LNCAP (cell line): Measurements from ENCODE around the gene RUFY4.

Source experiments
- CTCF ChIP-seq: fragments of 450-650 bp; IDR thresholded peaks from 2 replicates; pipeline ENCODE4 v1.5.1; 2017; ENCODE audit warnings: mild to moderate bottlenecking

RUFY4 gene

GRCh38 chr2:218083352-218083676, 14.3 kb downstream of the RUFY4 start:
- TF ChIP-seq CTCF, result no peak

- TF ChIP-seq CTCF, result no peak
These were observed 17.4 kb downstream of the RUFY4 start for GRCh38 chr2:218086478-218086877.

GRCh38 chr2:218089259-218089658, 20.2 kb downstream of the RUFY4 start:
- TF ChIP-seq CTCF, result no peak

GRCh38 chr2:218091746-218092145, 22.7 kb downstream of the RUFY4 start:
- no peak for TF ChIP-seq CTCF

GRCh38 chr2:218093879-218094278, 24.8 kb downstream of the RUFY4 start:
- TF ChIP-seq CTCF, result no peak

GRCh38 chr2:218095853-218096252, 26.8 kb downstream of the RUFY4 start:
- TF ChIP-seq CTCF, result no peak

- TF ChIP-seq CTCF, result no peak
These were observed 28.9 kb downstream of the RUFY4 start for GRCh38 chr2:218097975-218098374.

GRCh38 chr2:218123986-218124385, 54.9 kb downstream of the RUFY4 start:
- no peak for TF ChIP-seq CTCF
